ENCODE data around the gene P2RX6.
"Not testable (repeated sequence)": the region's sequence is repeated elsewhere in the genome, so short reads cannot be mapped to it uniquely, and the experiment has no call there.

Gene P2RX6

GRCh38 chr22:21045585-21046294, 30.8 kb downstream of the P2RX6 start, which contains the start of gene LRRC74B:
LRRC74B (plus strand) TSS chr22:21045946; CDS start chr22:21045987, 41 bp downstream.
- H3K4me3 ChIP-seq (ENCODE audit: low read depth, low read length), result peak within 1 kb of the TSS; percentile 57
- peak; percentile 75 for DNase-seq (ENCODE audit: low read depth)

GRCh38 chr22:21047035-21047661, 32.2 kb downstream of the P2RX6 start:
- H3K4me3 ChIP-seq (ENCODE audit: low read depth, low read length), result no peak overlapping the region
- DNase-seq (ENCODE audit: low read depth), result no peak

DNA sequence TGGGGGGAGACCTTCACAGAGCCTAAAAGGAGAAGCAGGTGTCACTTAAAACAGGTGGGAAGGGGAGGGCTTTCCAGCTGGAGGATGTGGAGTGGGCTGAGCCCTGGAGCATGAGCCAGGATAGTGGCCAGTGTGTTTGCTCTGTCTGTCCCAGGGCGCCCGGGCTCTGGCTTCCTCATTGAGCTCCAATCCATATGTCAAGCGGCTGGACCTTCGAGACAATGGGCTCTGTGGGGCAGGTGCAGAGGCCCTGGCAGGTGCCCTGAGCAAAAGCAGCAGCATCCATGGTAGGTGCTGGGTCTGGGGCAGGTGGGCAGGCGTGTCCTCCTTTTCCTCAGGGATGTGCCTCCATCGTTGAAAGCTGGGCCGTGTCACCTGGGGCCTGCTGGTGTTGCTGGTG, 32.8 kb downstream of the P2RX6 start:
- H3K4me3 ChIP-seq (ENCODE audit: low read depth, low read length), result no peak overlapping the region
- no peak for DNase-seq (ENCODE audit: low read depth)

DNA sequence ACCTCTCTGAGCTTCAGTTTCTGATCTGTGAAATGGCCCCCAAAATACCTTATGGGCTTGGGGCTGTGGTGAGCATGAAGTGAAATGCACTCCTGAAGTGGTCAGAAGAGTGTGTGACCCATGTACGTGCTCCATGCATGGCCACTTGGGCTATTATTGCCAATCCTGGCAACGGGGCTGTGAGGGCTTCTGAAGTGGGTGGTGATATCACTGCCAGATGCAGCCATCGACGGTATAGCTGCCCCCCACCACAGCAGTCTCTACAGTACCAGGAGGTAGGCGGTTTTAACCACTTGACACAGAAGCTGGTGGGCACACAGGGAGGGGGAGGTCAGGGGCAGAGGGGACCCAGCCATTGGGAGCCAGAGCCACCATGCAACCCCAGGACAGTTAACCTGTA, 33.5 kb downstream of the P2RX6 start:
- DNase-seq (ENCODE audit: low read depth); H3K4me3 ChIP-seq (ENCODE audit: low read depth, low read length): not testable (repeated sequence)

DNA sequence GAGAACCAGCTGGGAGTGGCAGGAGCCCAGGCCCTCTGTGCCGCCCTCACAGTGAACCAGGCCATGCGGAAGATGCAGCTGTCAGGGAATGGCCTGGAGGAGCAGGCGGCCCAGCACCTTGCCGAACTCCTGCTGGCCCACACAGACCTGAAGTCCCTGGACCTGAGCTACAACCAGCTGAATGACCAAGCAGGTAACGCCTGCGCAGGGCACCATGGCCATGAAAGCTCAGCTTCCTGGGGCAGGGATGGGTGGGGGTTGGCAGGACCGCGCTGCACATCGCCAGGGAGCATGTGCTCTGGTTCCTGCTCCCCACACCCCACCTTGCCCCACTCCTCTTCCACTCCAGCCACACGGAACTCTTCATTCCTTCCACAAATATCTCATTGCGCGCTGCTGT, 34.0 kb downstream of the P2RX6 start:
- not testable (repeated sequence) for DNase-seq (ENCODE audit: low read depth)

GRCh38 chr22:21051145-21051830, 36.3 kb downstream of the P2RX6 start:
- no peak overlapping the region for H3K4me3 ChIP-seq (ENCODE audit: low read depth, low read length)
- DNase-seq (ENCODE audit: low read depth), result no peak

More for the DNA sequence above, 34.0 kb downstream of the P2RX6 start:
- H3K4me3 ChIP-seq (ENCODE audit: low read depth, low read length), result not testable (repeated sequence)

DNA sequence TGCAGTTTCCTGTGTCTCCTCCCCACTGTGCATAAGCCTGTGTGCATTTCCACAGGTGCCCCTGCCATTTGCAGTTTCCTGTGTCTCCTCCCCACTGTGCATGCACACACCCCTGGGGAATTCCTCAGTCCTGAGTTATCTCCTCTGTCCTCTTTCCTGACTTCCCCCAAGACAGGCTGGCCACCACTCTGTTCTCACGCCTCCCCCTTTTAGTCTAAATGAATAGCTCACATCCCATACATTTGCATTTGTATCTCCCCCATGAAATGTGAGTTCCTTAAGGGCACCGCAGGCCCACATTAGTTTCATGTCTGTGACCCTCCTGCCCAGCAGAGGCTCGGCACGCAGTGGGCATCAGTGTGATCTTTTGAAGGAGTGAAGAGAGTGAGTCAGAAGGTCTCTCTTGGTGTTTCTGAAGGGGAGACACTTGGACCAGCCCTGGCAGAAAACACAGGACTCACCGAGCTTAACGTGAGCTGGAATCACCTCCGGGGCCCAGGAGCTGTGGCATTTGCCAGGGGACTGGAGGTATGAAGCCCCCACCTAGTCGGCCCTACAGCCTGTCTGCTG, 37.0 kb downstream of the P2RX6 start:
- DNase-seq (ENCODE audit: low read depth), result no peak
- no peak overlapping the region for H3K4me3 ChIP-seq (ENCODE audit: low read depth, low read length)

GRCh38 chr22:21052715-21053459, 37.9 kb downstream of the P2RX6 start:
- no peak overlapping the region for H3K4me3 ChIP-seq (ENCODE audit: low read depth, low read length)
- DNase-seq (ENCODE audit: low read depth), result no peak

DNA sequence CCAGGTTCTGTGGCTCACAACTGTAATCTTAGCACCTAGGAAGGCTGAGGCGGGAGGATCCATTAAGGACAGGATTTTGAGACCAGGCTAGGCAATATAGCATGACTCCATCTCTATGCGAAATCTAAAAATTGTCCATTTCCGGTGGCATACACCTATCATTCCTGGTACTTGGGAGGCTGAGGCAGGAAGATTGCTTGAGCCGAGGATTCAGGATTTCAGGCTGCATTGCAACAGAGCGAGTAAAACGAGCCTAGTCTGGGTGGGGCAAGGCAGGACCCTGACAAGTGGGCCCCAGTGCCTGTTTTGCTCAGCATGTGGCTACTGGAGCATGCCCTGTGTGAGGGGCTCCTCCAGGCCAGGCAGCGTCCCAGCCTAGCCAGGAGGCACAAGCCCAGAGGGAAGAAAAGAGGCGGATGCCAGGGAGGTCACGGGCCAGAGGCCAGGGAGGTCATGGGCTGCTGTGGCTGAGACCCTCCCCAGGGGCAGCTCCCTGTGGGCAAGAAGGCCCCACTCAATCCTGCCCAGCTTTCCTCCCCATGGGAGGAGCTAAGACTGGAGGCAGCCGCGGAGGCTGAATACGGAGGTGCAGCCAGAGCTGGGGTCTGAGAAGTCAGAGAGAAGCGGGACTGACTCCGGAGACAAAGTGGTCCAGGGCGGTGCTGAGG, 39.2 kb downstream of the P2RX6 start:
- no peak overlapping the region for H3K4me3 ChIP-seq (ENCODE audit: low read depth, low read length)
- DNase-seq (ENCODE audit: low read depth), result no peak

GRCh38 chr22:21054714-21055563, 40.0 kb downstream of the P2RX6 start:
- no peak overlapping the region for H3K4me3 ChIP-seq (ENCODE audit: low read depth, low read length)
- DNase-seq (ENCODE audit: low read depth), result no peak

DNA sequence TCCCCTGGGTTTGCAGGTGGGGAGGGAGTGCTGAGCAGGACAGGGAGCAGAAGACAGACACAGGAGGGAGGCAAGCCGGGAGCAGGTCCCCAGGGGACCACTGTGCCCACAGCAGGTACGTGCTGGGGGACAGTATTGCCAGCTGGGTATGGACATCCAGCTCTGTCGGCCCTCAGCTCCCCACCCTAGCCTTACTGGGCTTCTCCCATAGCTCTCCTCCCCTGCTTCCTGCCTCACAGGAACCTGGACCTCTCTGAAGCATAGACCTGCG, 40.5 kb downstream of the P2RX6 start:
- DNase-seq (ENCODE audit: low read depth), result no peak
- H3K4me3 ChIP-seq (ENCODE audit: low read depth, low read length), result no peak overlapping the region

DNA sequence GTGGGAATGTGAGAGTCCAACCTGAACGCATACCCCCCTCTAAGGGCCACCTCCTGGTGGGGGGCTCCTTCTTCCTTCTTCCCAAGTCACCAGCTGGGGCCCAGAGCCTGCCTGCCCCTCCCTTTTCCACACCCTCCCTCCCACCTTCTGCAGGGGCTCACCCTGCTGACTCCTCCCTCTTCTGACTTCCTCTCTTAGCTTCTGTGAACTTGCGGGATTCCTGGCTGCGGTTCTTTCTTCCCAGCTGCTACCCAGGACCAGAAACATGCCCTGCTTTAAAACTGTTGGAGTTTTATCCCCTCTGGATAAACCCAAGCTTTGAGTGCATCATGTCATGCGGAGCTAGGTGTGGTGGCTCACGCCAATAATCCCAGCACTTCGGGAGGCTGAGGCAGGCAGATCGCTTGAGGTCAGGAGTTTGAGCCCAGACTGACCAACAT, 40.9 kb downstream of the P2RX6 start:
- DNase-seq (ENCODE audit: low read depth), result no peak
- no peak overlapping the region for H3K4me3 ChIP-seq (ENCODE audit: low read depth, low read length)

- DNase-seq (ENCODE audit: low read depth); H3K4me3 ChIP-seq (ENCODE audit: low read depth, low read length): not testable (repeated sequence)
These were observed 45.4 kb downstream of the P2RX6 start for GRCh38 chr22:21060363-21060762.

DNA sequence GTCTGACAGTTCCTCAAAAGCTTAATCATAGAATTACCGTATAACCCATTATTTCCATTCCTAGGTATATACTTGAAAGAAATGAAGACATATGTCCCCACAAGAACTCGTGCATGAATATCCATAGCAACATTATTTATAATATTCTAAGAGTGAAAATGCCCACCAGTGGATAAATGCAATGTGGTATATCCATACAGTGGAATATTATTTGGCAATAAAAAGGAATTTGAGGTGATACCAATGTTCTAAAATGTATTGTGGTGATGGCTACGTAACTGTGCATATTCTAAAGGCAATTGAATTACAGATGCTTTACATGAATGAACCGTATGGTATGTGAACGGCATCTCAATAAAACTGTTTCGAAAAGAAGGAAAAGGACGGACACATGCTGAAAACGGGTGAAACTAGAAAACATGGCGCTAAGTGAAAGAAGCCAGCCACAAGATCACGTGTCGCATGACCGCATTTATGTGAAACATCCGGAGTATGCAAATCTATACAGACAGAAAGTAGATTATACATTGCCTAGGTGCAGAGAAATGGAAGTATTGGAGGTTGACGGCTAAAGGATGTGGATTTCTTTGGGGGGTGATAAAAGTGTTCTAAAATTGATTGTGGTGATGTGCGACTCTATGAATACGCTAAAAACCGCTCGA, 46.8 kb downstream of the P2RX6 start:
- not testable (repeated sequence) for DNase-seq (ENCODE audit: low read depth); H3K4me3 ChIP-seq (ENCODE audit: low read depth, low read length)

- not testable (repeated sequence) for DNase-seq (ENCODE audit: low read depth); H3K4me3 ChIP-seq (ENCODE audit: low read depth, low read length)
These were observed 49.5 kb downstream of the P2RX6 start for GRCh38 chr22:21064425-21064824.

- H3K4me3 ChIP-seq (ENCODE audit: low read depth, low read length), result no peak overlapping the region
These were observed 50.2 kb downstream of the P2RX6 start for GRCh38 chr22:21064917-21065864.

More at GRCh38 chr22:21064917-21065864, 50.2 kb downstream of the P2RX6 start:
- DNase-seq (ENCODE audit: low read depth), result no peak
